KMS-11 (cell line): ENCODE results near the gene TMEM221.

Experiments
- H2AFZ ChIP-seq: fragments of 200-600 bp; sonication (generic); 2 replicates; pipeline ENCODE4 v1.6.1; 2016; ENCODE audit warnings: antibody characterized with exemption, mixed run types, low read depth
- H3K27ac ChIP-seq: fragments of 200-600 bp; sonication (generic); 2 replicates; pipeline ENCODE4 v1.6.1; 2016; ENCODE audit warnings: mild to moderate bottlenecking, mixed run types
- H3K27me3 ChIP-seq: fragments of 200-600 bp; sonication (generic); 2 replicates; pipeline ENCODE4 v1.6.1; 2017; ENCODE audit warnings: mild to moderate bottlenecking, low read depth, mixed run types, moderate library complexity; ENCODE audit not compliant: insufficient read depth
- H3K36me3 ChIP-seq: fragments of 200-600 bp; sonication (generic); 2 replicates; pipeline ENCODE4 v1.6.1; 2017; ENCODE audit warnings: mild to moderate bottlenecking, mixed run types; ENCODE audit not compliant: insufficient read depth
- H3K4me1 ChIP-seq: fragments of 200-600 bp; sonication (generic); 2 replicates; pipeline ENCODE4 v1.6.1; 2016; ENCODE audit warnings: mild to moderate bottlenecking, low read depth, mixed run types; ENCODE audit not compliant: poor library complexity, severe bottlenecking
- H3K4me2 ChIP-seq: fragments of 200-600 bp; sonication (generic); 2 replicates; pipeline ENCODE4 v1.7.0; 2016; ENCODE audit warnings: mild to moderate bottlenecking, mixed run types
- H3K4me3 ChIP-seq: fragments of 200-600 bp; sonication (generic); IDR thresholded peaks from 2 replicates; pipeline ENCODE4 v1.6.1; 2017; ENCODE audit warnings: low read depth, low read length, mixed read lengths; ENCODE audit not compliant: insufficient read depth
- H3K79me2 ChIP-seq: fragments of 200-600 bp; sonication (generic); 2 replicates; pipeline ENCODE4 v1.6.1; 2016; ENCODE audit warnings: low read depth, mixed run types; ENCODE audit not compliant: insufficient read depth
- H3K9ac ChIP-seq: fragments of 200-600 bp; sonication (generic); 2 replicates; pipeline ENCODE4 v1.6.1; 2016; ENCODE audit warnings: mild to moderate bottlenecking, mixed run types
- H4K20me1 ChIP-seq: fragments of 200-600 bp; sonication (generic); 2 replicates; pipeline ENCODE4 v1.6.1; 2016; ENCODE audit warnings: mild to moderate bottlenecking, mixed run types; ENCODE audit not compliant: insufficient read depth
- TF ChIP-seq, protein P1 (sequence below): fragments of 200-600 bp; sonication (generic); conservative IDR thresholded peaks from 2 replicates; pipeline ENCODE4 v1.6.1; 2017; ENCODE audit warnings: low read depth, mild to moderate bottlenecking, antibody characterized with exemption, low read length, moderate library complexity, mixed read lengths

The TMEM221 gene

DNA sequence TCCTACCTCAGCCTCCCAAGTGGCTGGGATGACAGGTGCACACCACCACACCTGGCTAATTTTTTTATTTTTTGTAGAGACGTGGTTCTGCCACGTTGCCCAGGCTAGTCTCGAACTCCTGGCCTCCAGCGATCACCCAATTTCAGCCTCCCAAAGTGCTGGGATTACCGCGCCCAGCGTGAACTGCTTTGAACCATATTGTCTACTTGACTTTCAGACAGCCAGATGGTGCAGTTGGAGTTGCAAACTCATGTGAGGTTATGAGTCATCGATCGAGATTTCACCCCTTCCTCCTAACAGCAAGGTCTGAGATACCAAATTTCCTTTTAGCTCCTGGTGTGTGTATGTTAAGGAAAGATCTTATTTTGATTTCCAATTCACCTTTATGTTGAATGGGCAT, 24.6 kb upstream of the TMEM221 start:
- Histone ChIP-seq H3K36me3 (no peaks in the 10 kb centered on the region), H2AFZ (no peak overlapping the region), H3K4me2 (no peak overlapping the region), H3K4me3 (no peak overlapping the region), H3K79me2 (no peaks in the 10 kb centered on the region), H4K20me1 (no peaks in the 10 kb centered on the region), H3K9ac (no peak overlapping the region), H3K4me1 (peaks cover 7% of the 10 kb centered on the region), H3K27me3 (no peaks in the 10 kb centered on the region), H3K27ac (no peak overlapping the region)
- TF ChIP-seq, protein P1, sequence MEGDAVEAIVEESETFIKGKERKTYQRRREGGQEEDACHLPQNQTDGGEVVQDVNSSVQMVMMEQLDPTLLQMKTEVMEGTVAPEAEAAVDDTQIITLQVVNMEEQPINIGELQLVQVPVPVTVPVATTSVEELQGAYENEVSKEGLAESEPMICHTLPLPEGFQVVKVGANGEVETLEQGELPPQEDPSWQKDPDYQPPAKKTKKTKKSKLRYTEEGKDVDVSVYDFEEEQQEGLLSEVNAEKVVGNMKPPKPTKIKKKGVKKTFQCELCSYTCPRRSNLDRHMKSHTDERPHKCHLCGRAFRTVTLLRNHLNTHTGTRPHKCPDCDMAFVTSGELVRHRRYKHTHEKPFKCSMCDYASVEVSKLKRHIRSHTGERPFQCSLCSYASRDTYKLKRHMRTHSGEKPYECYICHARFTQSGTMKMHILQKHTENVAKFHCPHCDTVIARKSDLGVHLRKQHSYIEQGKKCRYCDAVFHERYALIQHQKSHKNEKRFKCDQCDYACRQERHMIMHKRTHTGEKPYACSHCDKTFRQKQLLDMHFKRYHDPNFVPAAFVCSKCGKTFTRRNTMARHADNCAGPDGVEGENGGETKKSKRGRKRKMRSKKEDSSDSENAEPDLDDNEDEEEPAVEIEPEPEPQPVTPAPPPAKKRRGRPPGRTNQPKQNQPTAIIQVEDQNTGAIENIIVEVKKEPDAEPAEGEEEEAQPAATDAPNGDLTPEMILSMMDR: no peak

DNA sequence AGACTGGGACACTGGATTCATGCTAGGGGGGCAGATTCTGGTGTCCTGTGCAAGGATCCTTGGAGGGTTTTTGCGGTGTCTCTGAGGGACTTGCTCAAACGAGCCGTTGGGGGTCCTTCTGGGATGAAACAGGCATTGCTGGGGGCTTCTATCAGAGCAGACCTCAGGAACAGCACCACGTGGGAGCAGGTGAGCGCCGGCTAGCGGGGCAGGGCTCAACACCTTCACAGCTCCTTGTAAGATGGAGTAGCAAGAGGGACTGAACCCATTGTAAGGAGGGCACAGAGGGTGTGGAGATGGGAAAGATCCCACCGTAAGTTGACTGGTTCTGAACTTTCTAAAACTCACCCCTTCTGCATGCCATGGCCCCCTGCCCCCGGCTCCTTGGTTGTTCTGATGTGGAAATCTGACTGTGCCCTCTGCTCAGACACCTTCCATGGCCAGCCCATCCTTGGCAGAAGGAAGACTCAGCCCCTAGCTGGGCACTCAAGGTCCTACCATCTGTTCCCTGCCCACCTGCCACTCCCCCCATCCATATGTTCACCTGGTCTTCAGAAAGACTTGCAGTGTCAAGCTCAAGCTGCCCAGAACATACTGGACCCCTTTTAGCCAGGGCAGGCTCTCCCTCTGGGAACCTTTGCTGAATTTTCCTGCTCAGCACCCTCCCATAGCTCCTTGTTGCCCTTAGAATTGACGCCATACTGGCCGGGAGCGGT, 23.1 kb upstream of the TMEM221 start:
- H3K4me1 ChIP-seq: peaks cover 7% of the 10 kb centered on the region
- peak overlapping the region; percentile 57; the same call in 1 of the 2 replicates for H3K4me2 ChIP-seq
- no peaks in the 10 kb centered on the region for H3K36me3 ChIP-seq
- no peaks in the 10 kb centered on the region for H3K27me3 ChIP-seq
- no peak overlapping the region for H2AFZ ChIP-seq
- no peak overlapping the region for H3K27ac ChIP-seq
- H3K9ac ChIP-seq: no peak overlapping the region
- TF ChIP-seq, protein P1: no peak
- no peaks in the 10 kb centered on the region for H4K20me1 ChIP-seq
- no peaks in the 10 kb centered on the region for H3K79me2 ChIP-seq
- no peak overlapping the region for H3K4me3 ChIP-seq

DNA sequence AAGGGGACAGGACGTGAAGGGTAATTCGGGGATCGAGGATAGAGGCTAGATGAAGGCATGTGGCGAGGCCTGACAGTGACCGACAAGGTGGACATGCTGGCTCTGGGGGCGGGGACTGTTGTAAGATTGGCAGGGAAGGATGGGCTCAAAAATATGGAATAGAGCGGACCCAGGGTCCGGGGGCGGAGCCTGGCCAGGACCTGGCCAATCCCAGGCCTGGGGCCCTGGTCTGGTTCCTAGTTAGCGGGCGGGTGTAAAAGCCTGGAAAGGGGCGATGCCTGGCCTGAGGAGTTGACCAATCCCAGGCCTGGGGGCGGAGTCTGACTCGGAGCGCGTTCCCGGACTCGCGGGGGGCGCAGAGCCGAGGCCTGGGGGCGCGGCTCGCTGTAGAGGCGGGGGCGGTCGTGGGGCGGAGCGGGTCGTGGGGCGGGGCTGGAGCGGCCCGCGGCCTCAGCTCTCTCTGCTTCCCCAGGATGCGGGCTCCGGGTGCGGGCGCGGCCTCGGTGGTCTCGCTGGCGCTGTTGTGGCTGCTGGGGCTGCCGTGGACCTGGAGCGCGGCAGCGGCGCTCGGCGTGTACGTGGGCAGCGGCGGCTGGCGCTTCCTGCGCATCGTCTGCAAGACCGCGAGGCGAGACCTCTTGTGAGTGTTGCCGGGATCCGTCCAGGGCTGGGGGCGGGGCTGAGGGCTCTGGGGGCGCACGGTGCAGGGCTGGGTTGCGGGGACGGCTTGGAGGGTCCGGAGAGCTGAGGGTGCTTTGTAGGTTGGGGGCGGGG, 21.8 kb upstream of the TMEM221 start, which contains the start of gene SLC27A1:
SLC27A1 (plus strand) TSS at position 457 of the 774 bp plus-strand sequence; CDS start at position 474, 17 bp downstream.
- Histone ChIP-seq H3K9ac (peak within 1 kb of the TSS; percentile 11; the same call in 1 of the 2 replicates), H3K4me1 (peaks cover 14% of the 10 kb centered on the region), H3K27ac (no peak within 1 kb of the TSS; the same call in 1 of the 2 replicates)

DNA sequence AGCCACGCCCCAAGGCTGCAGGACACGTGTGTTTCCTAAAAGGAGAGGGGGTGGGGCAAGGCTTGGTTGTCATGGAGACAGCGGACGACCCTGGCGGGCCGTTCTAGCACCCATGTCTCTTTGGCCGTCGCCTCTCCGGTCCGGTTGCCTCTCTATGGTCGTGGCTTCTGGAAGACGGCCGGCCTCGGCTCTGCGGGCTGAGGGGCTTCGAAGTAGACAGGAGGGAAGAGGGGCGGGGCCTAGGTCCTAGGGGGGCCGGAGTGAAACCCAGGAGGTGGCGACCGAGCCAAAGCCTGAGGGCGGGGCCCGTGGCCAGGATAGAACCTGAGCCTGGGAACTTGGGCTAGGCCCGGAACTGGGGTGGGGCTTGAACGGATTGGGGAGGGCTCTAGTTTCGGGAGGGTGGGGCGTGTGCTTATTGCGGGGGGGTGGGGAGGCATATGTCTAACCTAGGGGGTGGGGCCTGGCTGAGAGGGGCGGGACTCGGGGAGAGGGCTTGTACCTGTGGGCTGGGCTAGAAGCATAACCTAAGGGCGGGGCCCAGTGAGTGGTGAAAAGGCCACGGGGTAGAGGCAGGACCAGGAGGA, 21.1 kb upstream of the TMEM221 start:
- Histone ChIP-seq H4K20me1 (no peaks in the 10 kb centered on the region), H3K4me3 (no peak overlapping the region), H3K27ac (no peak overlapping the region; the same call in 1 of the 2 replicates), H3K4me1 (peaks cover 14% of the 10 kb centered on the region), H3K4me2 (peak overlapping the region; percentile 34), H3K79me2 (no peaks in the 10 kb centered on the region), H3K27me3 (no peaks in the 10 kb centered on the region), H2AFZ (peak overlapping the region; percentile 89), H3K9ac (peak overlapping the region; percentile 11; the same call in 1 of the 2 replicates), H3K36me3 (no peaks in the 10 kb centered on the region)
- TF ChIP-seq, protein P1: no peak

More for the DNA sequence above, 21.8 kb upstream of the TMEM221 start, which contains the start of gene SLC27A1:
- no peaks in the 10 kb centered on the region for H4K20me1 ChIP-seq
- peak within 1 kb of the TSS; percentile 89 for H2AFZ ChIP-seq
- no peaks in the 10 kb centered on the region for H3K36me3 ChIP-seq
- no peak within 1 kb of the TSS for H3K4me3 ChIP-seq
- TF ChIP-seq, protein P1: no peak
- no peaks in the 10 kb centered on the region for H3K79me2 ChIP-seq
- H3K4me2 ChIP-seq: peak within 1 kb of the TSS; percentile 57
- H3K27me3 ChIP-seq: no peaks in the 10 kb centered on the region
